Ishikawa (cell line): ENCODE data around the gene RANBP9.

Source experiments
- CEBPB ChIP-seq: IDR thresholded peaks from 2 replicates; pipeline ENCODE4 v1.6.1; 2012
- CREB1 ChIP-seq: IDR thresholded peaks from 2 replicates; pipeline ENCODE4 v1.6.1; 2012; ENCODE audit warnings: low read depth
- EGR1 ChIP-seq: IDR thresholded peaks from 2 replicates; pipeline ENCODE4 v1.6.1; 2012
- EP300 ChIP-seq: IDR thresholded peaks from 2 replicates; pipeline ENCODE4 v1.6.1; 2012; ENCODE audit warnings: borderline replicate concordance
- FOXM1 ChIP-seq: IDR thresholded peaks from 2 replicates; pipeline ENCODE4 v1.6.1; 2012; ENCODE audit warnings: low read depth, borderline replicate concordance
- NFIC ChIP-seq: IDR thresholded peaks from 2 replicates; pipeline ENCODE4 v1.6.1; 2012
- RAD21 ChIP-seq: IDR thresholded peaks from 2 replicates; pipeline ENCODE4 v1.6.1; 2012; ENCODE audit warnings: low read depth
- TAF1 ChIP-seq: IDR thresholded peaks from 2 replicates; pipeline ENCODE4 v1.6.1; 2012; ENCODE audit warnings: low read depth, mild to moderate bottlenecking
- TCF12 ChIP-seq: IDR thresholded peaks from 2 replicates; pipeline ENCODE4 v1.6.1; 2012; ENCODE audit warnings: low read depth
- YY1 ChIP-seq: IDR thresholded peaks from 2 replicates; pipeline ENCODE4 v1.6.1; 2012; ENCODE audit warnings: low read depth
- ZBTB7A ChIP-seq: IDR thresholded peaks from 2 replicates; pipeline ENCODE4 v1.6.1; 2012; ENCODE audit warnings: low read depth
- TF ChIP-seq, protein P1 (sequence below): IDR thresholded peaks from 2 replicates; pipeline ENCODE4 v1.6.1; 2012; ENCODE audit warnings: low read depth, mild to moderate bottlenecking
- TF ChIP-seq, protein P2 (sequence below): IDR thresholded peaks from 2 replicates; pipeline ENCODE4 v1.6.1; 2012
- TF ChIP-seq, protein P3 (sequence below): IDR thresholded peaks from 2 replicates; pipeline ENCODE4 v1.6.1; 2012

DNA sequence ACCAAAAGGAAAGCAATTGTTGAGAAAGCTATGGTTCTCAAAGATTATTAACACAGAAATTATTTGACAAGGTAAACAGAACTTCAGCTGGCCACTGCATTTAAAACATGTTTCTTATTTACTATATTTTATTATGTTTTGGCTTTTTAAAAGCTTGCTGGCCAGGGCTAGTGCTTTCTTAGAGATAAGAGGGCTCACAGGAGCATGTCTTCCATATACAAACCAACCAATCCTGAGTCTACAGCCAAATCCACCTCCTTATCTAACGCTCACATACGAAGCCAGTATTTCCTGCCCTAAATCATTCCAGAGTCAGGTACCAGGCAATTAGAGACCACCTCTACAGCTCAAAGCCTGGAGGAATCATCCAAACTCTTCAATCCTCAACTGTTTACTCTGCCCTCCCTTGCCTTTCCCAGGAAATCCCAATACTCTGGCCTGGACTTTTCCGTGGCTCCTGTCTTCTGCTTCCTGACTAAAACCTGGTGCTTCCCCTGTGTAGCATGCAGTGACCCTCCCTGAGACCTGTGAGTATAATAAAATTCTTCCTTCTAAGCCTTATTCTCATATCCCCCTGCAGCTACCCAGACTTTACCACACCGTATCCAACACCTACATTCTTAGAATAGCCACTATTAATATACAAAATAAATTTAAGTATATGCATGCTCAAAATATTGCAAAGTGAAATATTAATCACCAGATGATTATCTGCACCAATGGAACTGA lies 33.2 kb downstream of the RANBP9 start:
- TF ChIP-seq, protein P1, sequence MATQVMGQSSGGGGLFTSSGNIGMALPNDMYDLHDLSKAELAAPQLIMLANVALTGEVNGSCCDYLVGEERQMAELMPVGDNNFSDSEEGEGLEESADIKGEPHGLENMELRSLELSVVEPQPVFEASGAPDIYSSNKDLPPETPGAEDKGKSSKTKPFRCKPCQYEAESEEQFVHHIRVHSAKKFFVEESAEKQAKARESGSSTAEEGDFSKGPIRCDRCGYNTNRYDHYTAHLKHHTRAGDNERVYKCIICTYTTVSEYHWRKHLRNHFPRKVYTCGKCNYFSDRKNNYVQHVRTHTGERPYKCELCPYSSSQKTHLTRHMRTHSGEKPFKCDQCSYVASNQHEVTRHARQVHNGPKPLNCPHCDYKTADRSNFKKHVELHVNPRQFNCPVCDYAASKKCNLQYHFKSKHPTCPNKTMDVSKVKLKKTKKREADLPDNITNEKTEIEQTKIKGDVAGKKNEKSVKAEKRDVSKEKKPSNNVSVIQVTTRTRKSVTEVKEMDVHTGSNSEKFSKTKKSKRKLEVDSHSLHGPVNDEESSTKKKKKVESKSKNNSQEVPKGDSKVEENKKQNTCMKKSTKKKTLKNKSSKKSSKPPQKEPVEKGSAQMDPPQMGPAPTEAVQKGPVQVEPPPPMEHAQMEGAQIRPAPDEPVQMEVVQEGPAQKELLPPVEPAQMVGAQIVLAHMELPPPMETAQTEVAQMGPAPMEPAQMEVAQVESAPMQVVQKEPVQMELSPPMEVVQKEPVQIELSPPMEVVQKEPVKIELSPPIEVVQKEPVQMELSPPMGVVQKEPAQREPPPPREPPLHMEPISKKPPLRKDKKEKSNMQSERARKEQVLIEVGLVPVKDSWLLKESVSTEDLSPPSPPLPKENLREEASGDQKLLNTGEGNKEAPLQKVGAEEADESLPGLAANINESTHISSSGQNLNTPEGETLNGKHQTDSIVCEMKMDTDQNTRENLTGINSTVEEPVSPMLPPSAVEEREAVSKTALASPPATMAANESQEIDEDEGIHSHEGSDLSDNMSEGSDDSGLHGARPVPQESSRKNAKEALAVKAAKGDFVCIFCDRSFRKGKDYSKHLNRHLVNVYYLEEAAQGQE: no peak
- no peak for TF ChIP-seq TAF1
- TF ChIP-seq, protein P2, sequence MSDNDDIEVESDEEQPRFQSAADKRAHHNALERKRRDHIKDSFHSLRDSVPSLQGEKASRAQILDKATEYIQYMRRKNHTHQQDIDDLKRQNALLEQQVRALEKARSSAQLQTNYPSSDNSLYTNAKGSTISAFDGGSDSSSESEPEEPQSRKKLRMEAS: no peak
- TF ChIP-seq CEBPB: no peak
- TF ChIP-seq, protein P3, sequence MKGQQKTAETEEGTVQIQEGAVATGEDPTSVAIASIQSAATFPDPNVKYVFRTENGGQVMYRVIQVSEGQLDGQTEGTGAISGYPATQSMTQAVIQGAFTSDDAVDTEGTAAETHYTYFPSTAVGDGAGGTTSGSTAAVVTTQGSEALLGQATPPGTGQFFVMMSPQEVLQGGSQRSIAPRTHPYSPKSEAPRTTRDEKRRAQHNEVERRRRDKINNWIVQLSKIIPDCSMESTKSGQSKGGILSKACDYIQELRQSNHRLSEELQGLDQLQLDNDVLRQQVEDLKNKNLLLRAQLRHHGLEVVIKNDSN: no peak
- TF ChIP-seq EGR1: no peak
- TF ChIP-seq FOXM1: no peak
- TF ChIP-seq EP300: no peak
- no peak for TF ChIP-seq RAD21
- TF ChIP-seq YY1: no peak
- TF ChIP-seq ZBTB7A: no peak
- no peak for TF ChIP-seq NFIC
- no peak for TF ChIP-seq CREB1
- no peak for TF ChIP-seq TCF12
